IPS-11a (cell line): ENCODE measurements around the gene SEPTIN8.

Source experiments
- H3K4me3 ChIP-seq: one replicate; pipeline ENCODE4 v1.5.1; 2013; ENCODE audit warnings: low read depth, low read length, control low read depth

SEPTIN8 gene

GRCh38 chr5:132718544-132719312 lies 58.3 kb downstream of the SEPTIN8 start:
- no peak overlapping the region for H3K4me3 ChIP-seq

DNA sequence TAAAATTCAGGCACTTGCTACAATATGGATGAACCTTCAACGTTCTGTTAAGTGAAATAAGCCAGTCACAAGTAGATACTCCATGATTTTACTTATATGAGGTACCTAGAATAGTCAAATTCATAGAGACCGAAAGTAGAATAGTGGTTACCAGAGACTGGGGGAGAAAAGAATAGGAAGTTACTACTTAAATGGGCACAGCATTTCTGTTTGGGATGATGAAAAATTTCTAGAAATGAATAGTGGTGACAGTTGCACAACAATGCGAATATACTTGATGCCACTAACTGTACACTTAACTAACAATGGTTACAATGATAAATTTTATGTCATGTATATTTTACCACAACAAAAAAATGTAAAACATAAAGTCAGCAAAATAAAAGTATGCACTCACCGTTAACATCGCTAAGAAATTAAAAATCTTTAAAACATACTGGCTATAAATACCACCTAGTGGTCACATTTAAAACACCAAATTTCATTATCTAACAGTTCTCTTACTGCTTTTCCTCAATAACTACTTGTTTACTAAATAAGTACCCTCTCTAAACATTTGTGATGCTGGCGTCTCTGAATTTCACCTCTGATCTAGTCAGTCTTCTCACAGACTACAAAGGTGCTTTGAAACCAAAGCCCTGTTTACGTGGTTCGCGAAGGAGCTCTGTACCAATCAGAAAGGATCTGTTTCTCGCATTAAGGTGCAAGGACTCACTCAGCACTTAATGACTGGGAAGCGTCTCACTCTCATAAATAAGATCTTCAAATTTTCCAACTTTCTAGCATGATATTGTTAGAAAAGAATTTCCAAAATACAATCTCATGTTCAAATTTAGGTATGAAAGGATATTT lies 62.4 kb downstream of the SEPTIN8 start:
- no peak overlapping the region for H3K4me3 ChIP-seq

DNA sequence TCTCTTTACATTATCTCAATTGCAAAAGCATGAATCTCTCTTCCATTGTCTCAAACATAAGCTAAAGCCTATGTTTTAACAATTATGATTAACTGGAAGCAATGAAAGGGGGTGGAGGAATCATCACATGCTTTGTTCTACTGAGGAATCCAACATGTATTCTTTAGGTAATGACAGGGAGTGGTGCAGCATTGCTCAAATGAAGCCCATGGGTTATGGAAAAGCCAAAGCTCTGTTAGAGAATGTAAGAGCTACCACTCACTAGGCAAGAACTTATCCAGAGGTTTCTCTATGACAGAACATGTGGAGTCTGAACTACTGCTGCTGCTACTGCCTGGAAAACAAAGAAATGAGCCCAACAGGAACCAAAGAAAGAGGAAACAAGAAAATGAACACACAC lies 68.4 kb downstream of the SEPTIN8 start:
- no peak overlapping the region for H3K4me3 ChIP-seq

DNA sequence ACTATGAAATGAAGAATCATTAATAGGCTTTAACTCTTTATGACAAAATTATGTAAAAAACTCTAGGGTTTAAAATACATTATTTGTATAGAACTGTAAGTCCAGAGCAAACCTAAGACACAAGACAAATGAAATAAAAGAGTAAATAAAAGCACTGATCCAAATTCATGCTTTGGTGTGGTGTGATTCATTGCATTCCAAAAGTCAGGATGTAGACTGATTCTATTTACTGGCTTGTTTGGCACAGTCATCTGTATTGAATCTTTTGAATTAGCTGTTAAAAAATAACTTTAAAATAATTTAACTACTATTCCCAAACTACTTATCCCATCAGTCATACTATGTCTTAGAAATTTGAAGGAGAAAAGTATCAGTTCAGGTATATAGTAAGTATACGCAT lies 72.2 kb downstream of the SEPTIN8 start:
- no peak overlapping the region for H3K4me3 ChIP-seq
